BE2C (cell line): Measurements from ENCODE around the gene RRP1.

ENCODE experiments used
- DNase-seq: peaks from one replicate; pipeline ENCODE4 v3.0.0-alpha.2; 2020
- H3K27me3 ChIP-seq: fragments of 250-450 bp; sonication (Bioruptor Pico); 2 replicates; pipeline ENCODE4 v1.5.1; 2020; ENCODE audit warnings: mild to moderate bottlenecking
- H3K36me3 ChIP-seq: fragments of 250-450 bp; sonication (Bioruptor Pico); 2 replicates; pipeline ENCODE4 v1.5.1; 2020; ENCODE audit warnings: mild to moderate bottlenecking
- H3K4me1 ChIP-seq: fragments of 250-450 bp; sonication (Bioruptor Pico); 2 replicates; pipeline ENCODE4 v1.5.1; 2020
- H3K4me3 ChIP-seq: 2 replicates; pipeline ENCODE4 v1.5.1; 2011; ENCODE audit warnings: low read depth, low read length
- H3K9me3 ChIP-seq: fragments of 250-450 bp; sonication (Bioruptor Pico); 2 replicates; pipeline ENCODE4 v1.5.1; 2020
- TF ChIP-seq, protein P1 (sequence below): IDR thresholded peaks from 2 replicates; pipeline ENCODE4 v1.5.1; 2012; ENCODE audit warnings: mild to moderate bottlenecking, low read depth, low read length

RRP1 gene

DNA sequence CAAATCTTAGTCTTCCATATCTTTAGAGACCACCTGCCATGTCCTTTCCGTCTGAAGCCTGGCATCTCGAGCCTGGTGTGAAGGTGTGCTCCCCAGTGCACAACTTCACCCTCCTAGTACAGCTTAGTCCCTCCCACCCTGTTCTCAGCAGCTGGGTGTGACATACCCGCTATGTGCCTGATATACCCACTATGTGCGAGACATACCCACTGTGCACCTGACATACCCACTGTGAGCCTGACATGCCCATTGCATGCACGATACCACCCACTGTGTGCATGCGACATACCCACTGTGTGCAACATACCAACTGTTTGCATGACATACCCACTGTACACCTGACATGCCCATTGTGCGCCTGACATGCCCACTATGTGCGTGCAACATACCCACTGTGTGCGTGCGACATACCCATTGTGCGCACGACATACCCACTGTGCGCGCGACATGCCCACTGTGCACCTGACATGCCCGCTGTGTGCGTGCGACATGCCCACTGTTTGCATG, 3.0 kb upstream of the RRP1 start:
- peaks cover 8% of the 10 kb centered on the region for H3K36me3 ChIP-seq
- H3K4me3 ChIP-seq: no peak overlapping the region
- no peaks in the 10 kb centered on the region for H3K4me1 ChIP-seq
- H3K27me3 ChIP-seq: no peaks in the 10 kb centered on the region
- TF ChIP-seq, protein P1, sequence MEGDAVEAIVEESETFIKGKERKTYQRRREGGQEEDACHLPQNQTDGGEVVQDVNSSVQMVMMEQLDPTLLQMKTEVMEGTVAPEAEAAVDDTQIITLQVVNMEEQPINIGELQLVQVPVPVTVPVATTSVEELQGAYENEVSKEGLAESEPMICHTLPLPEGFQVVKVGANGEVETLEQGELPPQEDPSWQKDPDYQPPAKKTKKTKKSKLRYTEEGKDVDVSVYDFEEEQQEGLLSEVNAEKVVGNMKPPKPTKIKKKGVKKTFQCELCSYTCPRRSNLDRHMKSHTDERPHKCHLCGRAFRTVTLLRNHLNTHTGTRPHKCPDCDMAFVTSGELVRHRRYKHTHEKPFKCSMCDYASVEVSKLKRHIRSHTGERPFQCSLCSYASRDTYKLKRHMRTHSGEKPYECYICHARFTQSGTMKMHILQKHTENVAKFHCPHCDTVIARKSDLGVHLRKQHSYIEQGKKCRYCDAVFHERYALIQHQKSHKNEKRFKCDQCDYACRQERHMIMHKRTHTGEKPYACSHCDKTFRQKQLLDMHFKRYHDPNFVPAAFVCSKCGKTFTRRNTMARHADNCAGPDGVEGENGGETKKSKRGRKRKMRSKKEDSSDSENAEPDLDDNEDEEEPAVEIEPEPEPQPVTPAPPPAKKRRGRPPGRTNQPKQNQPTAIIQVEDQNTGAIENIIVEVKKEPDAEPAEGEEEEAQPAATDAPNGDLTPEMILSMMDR: no peak
- no peak for DNase-seq
- no peaks in the 10 kb centered on the region for H3K9me3 ChIP-seq

DNA sequence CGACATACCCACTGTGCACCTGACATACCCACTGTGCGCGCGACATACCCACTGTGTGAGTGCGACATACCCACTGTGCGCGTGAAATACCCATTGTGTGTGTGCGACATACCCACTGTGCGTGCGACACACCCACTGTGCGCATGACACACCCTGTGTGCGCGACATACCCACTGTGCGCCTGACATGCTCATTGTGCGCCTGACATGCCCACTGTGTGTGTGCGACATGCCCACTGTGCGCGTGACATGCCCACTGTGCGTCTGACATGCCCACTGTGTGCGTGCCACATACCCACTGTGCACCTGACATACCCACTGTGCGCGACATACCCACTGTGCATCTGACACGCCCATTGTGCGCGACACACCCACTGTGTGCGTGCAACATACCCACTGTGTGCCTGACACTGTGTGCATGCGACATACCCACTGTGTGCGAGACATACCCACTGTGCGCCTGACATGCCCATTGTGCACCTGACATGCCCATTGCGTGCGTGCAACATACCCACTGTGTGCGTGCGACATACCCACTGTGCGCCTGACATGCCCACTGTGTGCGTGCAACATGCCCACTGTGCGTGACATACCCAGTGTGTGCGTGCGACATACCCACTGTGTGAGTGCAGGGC, 2.5 kb upstream of the RRP1 start:
- H3K36me3 ChIP-seq: peaks cover 14% of the 10 kb centered on the region
- TF ChIP-seq, protein P1: no peak
- no peaks in the 10 kb centered on the region for H3K27me3 ChIP-seq
- no peak overlapping the region for H3K4me3 ChIP-seq
- no peaks in the 10 kb centered on the region for H3K9me3 ChIP-seq
- H3K4me1 ChIP-seq: no peaks in the 10 kb centered on the region
- no peak for DNase-seq

DNA sequence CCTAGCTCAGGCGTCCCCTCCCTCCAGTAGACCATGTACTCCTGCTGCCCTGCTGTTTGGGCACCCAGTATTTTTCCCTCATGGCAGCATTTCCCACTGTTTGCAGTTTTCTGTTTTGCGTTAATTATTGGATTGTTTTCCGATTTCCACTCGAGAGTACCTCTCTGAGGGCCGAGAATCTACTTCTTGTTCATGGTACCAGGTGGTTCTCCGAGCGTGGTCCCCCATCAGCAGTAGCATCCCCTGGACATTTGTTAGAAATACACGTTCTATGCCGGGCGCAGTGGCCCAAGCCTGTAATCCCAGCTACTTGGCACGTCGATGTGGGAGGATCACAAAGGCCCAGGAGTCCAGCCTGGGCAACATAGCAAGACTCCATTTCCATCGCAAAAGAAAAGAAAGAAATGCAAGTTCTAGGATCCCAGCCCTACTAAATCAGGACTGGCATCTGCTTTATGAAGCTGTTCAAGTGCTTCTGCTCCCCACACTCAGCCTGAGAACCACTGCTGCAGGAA, 690 bp downstream of the RRP1 start:
- TF ChIP-seq, protein P1: no peak
- no peaks in the 10 kb centered on the region for H3K27me3 ChIP-seq
- DNase-seq: no peak
- peaks cover 45% of the 10 kb centered on the region for H3K36me3 ChIP-seq
- no peaks in the 10 kb centered on the region for H3K4me1 ChIP-seq
- H3K4me3 ChIP-seq: peak overlapping the region; percentile 98
- no peaks in the 10 kb centered on the region for H3K9me3 ChIP-seq

DNA sequence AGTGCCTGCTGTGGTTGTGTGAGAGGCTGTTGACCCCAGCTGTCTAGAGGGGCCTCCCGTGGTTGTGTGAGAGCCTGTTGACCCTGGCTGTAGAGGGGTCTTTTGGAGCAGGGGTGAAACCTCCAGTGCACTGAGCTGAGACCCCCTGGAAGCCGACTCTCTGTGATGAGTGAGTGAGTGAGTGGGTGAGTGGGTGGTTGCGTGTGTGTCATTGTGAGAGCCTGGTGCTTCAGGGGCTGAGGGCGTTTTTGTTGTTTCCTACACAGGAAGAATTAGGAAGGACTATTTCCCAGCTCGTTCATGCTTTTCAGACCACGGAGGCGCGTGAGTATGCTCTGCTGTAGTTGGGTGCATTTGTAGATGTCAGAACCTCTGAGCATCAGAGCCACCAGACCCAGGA, 3.0 kb downstream of the RRP1 start:
- Histone ChIP-seq H3K4me1 (no peaks in the 10 kb centered on the region), H3K27me3 (no peaks in the 10 kb centered on the region), H3K36me3 (peaks cover 68% of the 10 kb centered on the region), H3K4me3 (no peak overlapping the region), H3K9me3 (no peaks in the 10 kb centered on the region)
- no peak for DNase-seq
- TF ChIP-seq, protein P1: no peak

DNA sequence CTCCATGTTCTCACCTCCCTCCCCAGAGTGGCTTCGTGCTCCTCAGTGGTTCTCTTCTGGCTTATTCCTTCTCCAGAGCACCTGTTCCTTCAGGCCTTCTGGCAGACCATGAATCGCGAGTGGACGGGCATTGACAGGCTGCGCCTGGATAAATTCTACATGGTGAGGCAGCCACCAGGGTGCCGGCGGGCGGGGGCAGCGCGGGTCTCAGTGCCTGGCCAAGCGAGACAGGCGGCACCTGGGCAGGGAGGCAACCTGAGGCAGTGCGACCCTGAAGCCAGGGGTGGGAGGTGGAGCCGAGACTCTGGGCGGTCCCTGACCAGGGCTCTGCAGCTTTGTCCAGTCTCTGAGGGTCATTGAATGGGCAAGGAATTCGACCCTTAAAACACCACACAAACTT, 3.9 kb downstream of the RRP1 start:
- H3K36me3 ChIP-seq: peaks cover 76% of the 10 kb centered on the region
- TF ChIP-seq, protein P1: no peak
- no peak for DNase-seq

DNA sequence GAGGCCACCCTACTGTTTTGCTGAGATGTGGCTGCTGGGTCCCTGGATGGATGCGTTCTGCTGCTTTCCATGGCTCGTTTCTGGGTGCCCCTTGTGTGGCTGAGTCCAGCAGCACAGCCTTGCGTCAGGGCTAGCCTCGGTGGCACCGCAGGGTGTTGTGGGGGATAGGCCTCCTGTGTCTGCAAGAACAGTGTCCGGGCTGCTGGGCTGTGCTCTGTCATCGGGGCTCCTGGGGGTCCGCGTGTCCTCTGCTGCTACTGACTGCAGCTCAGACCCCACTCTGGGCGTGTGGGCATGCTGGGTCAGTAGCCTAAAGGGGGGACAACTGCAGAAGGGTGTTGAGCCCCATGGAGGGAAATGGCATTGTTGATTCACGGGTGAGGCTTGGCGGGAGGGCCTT, 4.9 kb downstream of the RRP1 start:
- DNase-seq: no peak
- Histone ChIP-seq H3K9me3 (no peaks in the 10 kb centered on the region), H3K4me1 (no peaks in the 10 kb centered on the region), H3K4me3 (no peak overlapping the region), H3K27me3 (no peaks in the 10 kb centered on the region), H3K36me3 (peaks cover 84% of the 10 kb centered on the region)
- TF ChIP-seq, protein P1: no peak

More for the DNA sequence above, 3.9 kb downstream of the RRP1 start:
- Histone ChIP-seq H3K4me3 (no peak overlapping the region), H3K4me1 (no peaks in the 10 kb centered on the region), H3K9me3 (no peaks in the 10 kb centered on the region), H3K27me3 (no peaks in the 10 kb centered on the region)
